ENCODE measurements around the gene PMVK. TPM values are rescaled to one million over a fixed set of nuclear protein-coding genes. Genes with fewer than 3 reads are reported as not detected.

The PMVK gene
- total and polyA plus RNA-seq, 2 experiments from 2014 or later, result 23.8 to 95.4 TPM

- TF ChIP-seq CTCF (IDR thresholded peaks at IDR 0.05; ENCODE audit: low read depth, low read length), result no peak
- peaks cover 45% of the 10 kb centered on the region for H3K4me1 ChIP-seq (ENCODE audit: low read depth)
- no peak for DNase-seq (ENCODE audit: low read depth in 1 of 2, low spot score in 1 of 2)
- no peaks in the 10 kb centered on the region for H3K9me3 ChIP-seq (ENCODE audit: low read depth)
- no peaks in the 10 kb centered on the region for H3K27me3 ChIP-seq
- no peak overlapping the region for H3K4me3 ChIP-seq
- peaks cover 5% of the 10 kb centered on the region for H3K36me3 ChIP-seq
- peak overlapping the region; percentile 94 for H3K27ac ChIP-seq
Measured at GRCh38 chr1:154952664-154953063, 16.1 kb upstream of the PMVK start.

- no peak for TF ChIP-seq CTCF (IDR thresholded peaks at IDR 0.05; ENCODE audit: low read depth, low read length)
- Histone ChIP-seq H3K4me1 (ENCODE audit: low read depth) (peaks cover 45% of the 10 kb centered on the region), H3K27ac (peak overlapping the region; percentile 94), H3K4me3 (no peak overlapping the region), H3K36me3 (peaks cover 5% of the 10 kb centered on the region), H3K9me3 (ENCODE audit: low read depth) (no peaks in the 10 kb centered on the region), H3K27me3 (no peaks in the 10 kb centered on the region)
- peak in 1 of 2 donors; percentile 56 for DNase-seq (ENCODE audit: low read depth in 1 of 2, low spot score in 1 of 2)
Measured at GRCh38 chr1:154951901-154952657, 15.6 kb upstream of the PMVK start.

GRCh38 chr1:154948079-154948478 lies 11.6 kb upstream of the PMVK start:
- DNase-seq (ENCODE audit: low read depth in 1 of 2, low spot score in 1 of 2), result no peak
- no peaks in the 10 kb centered on the region for H3K27me3 ChIP-seq
- no peak for TF ChIP-seq CTCF (IDR thresholded peaks at IDR 0.05; ENCODE audit: low read depth, low read length)
- H3K4me3 ChIP-seq, result no peak overlapping the region
- H3K36me3 ChIP-seq, result peaks cover 8% of the 10 kb centered on the region
- no peak overlapping the region for H3K27ac ChIP-seq
- no peaks in the 10 kb centered on the region for H3K9me3 ChIP-seq (ENCODE audit: low read depth)
- peaks cover 26% of the 10 kb centered on the region for H3K4me1 ChIP-seq (ENCODE audit: low read depth)

GRCh38 chr1:154945962-154946850 lies 9.7 kb upstream of the PMVK start:
- Histone ChIP-seq H3K4me1 (ENCODE audit: low read depth) (peaks cover 12% of the 10 kb centered on the region), H3K27me3 (no peaks in the 10 kb centered on the region), H3K36me3 (peaks cover 8% of the 10 kb centered on the region), H3K27ac (peak overlapping the region; percentile 64), H3K9me3 (ENCODE audit: low read depth) (no peaks in the 10 kb centered on the region), H3K4me3 (no peak overlapping the region)
- DNase-seq (ENCODE audit: low read depth in 1 of 2, low spot score in 1 of 2), result no peak
- TF ChIP-seq CTCF (IDR thresholded peaks at IDR 0.05; ENCODE audit: low read depth, low read length), result no peak

- Histone ChIP-seq H3K4me3 (no peak overlapping the region), H3K9me3 (ENCODE audit: low read depth) (no peaks in the 10 kb centered on the region), H3K27me3 (no peaks in the 10 kb centered on the region), H3K36me3 (peaks cover 3% of the 10 kb centered on the region), H3K4me1 (ENCODE audit: low read depth) (peaks cover 18% of the 10 kb centered on the region), H3K27ac (peak overlapping the region; percentile 64)
- TF ChIP-seq CTCF (IDR thresholded peaks at IDR 0.05; ENCODE audit: low read depth, low read length), result no peak
- no peak for DNase-seq (ENCODE audit: low read depth in 1 of 2, low spot score in 1 of 2)
Measured at GRCh38 chr1:154945160-154945961, 8.8 kb upstream of the PMVK start.

All from cardiac muscle cell (in vitro differentiated cells and primary cell).